HEK293T (cell line): ENCODE measurements around the gene SPOCK3.

ENCODE experiments used
- ARNT ChIP-seq: fragments of 450-650 bp; IDR thresholded peaks from 2 replicates; pipeline ENCODE4 v1.6.1; 2017; ENCODE audit warnings: mild to moderate bottlenecking
- BHLHE40 ChIP-seq: fragments of 450-650 bp; IDR thresholded peaks from 2 replicates; pipeline ENCODE4 v1.6.1; 2016; ENCODE audit warnings: mild to moderate bottlenecking, moderate library complexity, borderline replicate concordance
- CTBP1 ChIP-seq: fragments of 450-650 bp; IDR thresholded peaks from 2 replicates; pipeline ENCODE4 v1.6.1; 2016; ENCODE audit warnings: borderline replicate concordance
- ELF4 ChIP-seq: fragments of 450-650 bp; IDR thresholded peaks from 2 replicates; pipeline ENCODE4 v1.6.1; 2017; ENCODE audit warnings: antibody characterized with exemption
- FOXA1 ChIP-seq: fragments of 450-650 bp; IDR thresholded peaks from 2 replicates; pipeline ENCODE4 v1.6.1; 2016; ENCODE audit warnings: mild to moderate bottlenecking
- LEF1 ChIP-seq: fragments of 450-650 bp; IDR thresholded peaks from 2 replicates; pipeline ENCODE4 v1.6.1; 2017; ENCODE audit warnings: mild to moderate bottlenecking, borderline replicate concordance
- SP1 ChIP-seq: fragments of 450-650 bp; IDR thresholded peaks from 2 replicates; pipeline ENCODE4 v1.6.1; 2017

GRCh38 chr4:167129146-167129545 lies 105.1 kb downstream of the SPOCK3 start:
- TF ChIP-seq FOXA1 (no peak), LEF1 (no peak), CTBP1 (no peak), ARNT (no peak), BHLHE40 (no peak), SP1 (no peak), ELF4 (no peak)
